ENCODE measurements around the gene RBM26.

RBM26 gene

GRCh38 chr13:79270859-79271258 lies 135.2 kb downstream of the RBM26 start:
- Histone ChIP-seq H3K9me3 (ENCODE audit: control insufficient read depth in 1 of 2, low read length in 2 of 2) (no peaks in the 10 kb centered on the region), H3K36me3 (ENCODE audit: control insufficient read depth in 1 of 2, insufficient read depth in 2 of 2, low read length in 2 of 2) (no peaks in the 10 kb centered on the region), H3K27me3 (ENCODE audit: control insufficient read depth in 1 of 2, insufficient read depth in 2 of 2, low read length in 2 of 2) (no peaks in the 10 kb centered on the region), H3K4me3 (ENCODE audit: low read depth in 1 of 2, low read length in 2 of 2) (no peak overlapping the region), H3K27ac (ENCODE audit: low read depth, low read length) (no peak overlapping the region), H3K4me1 (ENCODE audit: control insufficient read depth in 1 of 2, insufficient read depth in 2 of 2, low read length in 2 of 2) (no peaks in the 10 kb centered on the region), H3K9ac (ENCODE audit: low read depth in 1 of 2, low read length in 2 of 2) (no peak overlapping the region)
